B cell (primary cell): Measurements from ENCODE around the gene STK4. TPM values are rescaled to one million over a fixed set of nuclear protein-coding genes. Genes with fewer than 3 reads are reported as not detected.

ENCODE experiments used
- ATAC-seq: fragments of 200-7000 bp; cut with Tn5 transposase; one replicate; pipeline ENCODE4 v1.10.0; 2021; ENCODE audit warnings: low read depth, mild to moderate bottlenecking, moderate number of reproducible peaks, moderate library complexity
- CTCF ChIA-PET: fragments of 350-600 bp; sonication (Branson Sonifier 250); formaldehyde crosslinking; loops from one replicate; lab custom pipeline; 2021; ENCODE audit warnings: antibody characterized with exemption, inconsistent platforms; lab: Charles Lee
- POLR2A ChIA-PET: fragments of 350-600 bp; sonication (Branson Sonifier 250); formaldehyde crosslinking; loops from one replicate; lab custom pipeline; 2021; ENCODE audit warnings: antibody characterized with exemption; lab: Charles Lee
- DNase-seq: peaks from one replicate; pipeline ENCODE4 v3.0.0; 2013
- H2AFZ ChIP-seq: 2 replicates; pipeline ENCODE4 v1.6.1; 2012; ENCODE audit warnings: mild to moderate bottlenecking, low read depth, low read length; ENCODE audit not compliant: insufficient read depth, poor library complexity, severe bottlenecking
- H3K27ac ChIP-seq, 2 donors: 1 replicate in 1 of 2; 2 replicates in 1 of 2; pipeline ENCODE4 v1.5.1; 2012 to 2013; ENCODE audit warnings: low read length in 2 of 2, mild to moderate bottlenecking in 2 of 2, moderate library complexity in 1 of 2
- H3K27me3 ChIP-seq, 4 experiments: fragments of 200-600 bp in 1 of 4; sonication (generic) in 1 of 4; replicated peaks in 1 of 4; 1 replicate in 2 of 4; 2 replicates in 2 of 4; pipeline versions ENCODE4 v1.6.1 to v1.7.0; 2013 to 2016; ENCODE audit warnings: low read length in 3 of 4, mild to moderate bottlenecking in 2 of 4, mixed read lengths in 1 of 4, moderate library complexity in 1 of 4; ENCODE audit not compliant: insufficient read depth in 4 of 4, control insufficient read depth in 3 of 4; ENCODE audit errors: control extremely low read depth in 1 of 4
- H3K36me3 ChIP-seq, 2 experiments: replicated peaks in 1 of 2; 1 replicate in 1 of 2; 2 replicates in 1 of 2; pipeline versions ENCODE4 v1.6.1 to v1.7.1; 2013; ENCODE audit warnings: low read length in 1 of 2; ENCODE audit not compliant: insufficient read depth in 2 of 2, control insufficient read depth in 1 of 2; ENCODE audit errors: control extremely low read depth in 1 of 2, extremely low read depth in 1 of 2
- H3K4me1 ChIP-seq, 2 donors: fragments of 200-600 bp in 1 of 2; sonication (generic) in 1 of 2; 1 replicate in 1 of 2; 2 replicates in 1 of 2; pipeline versions ENCODE4 v1.5.1 to v1.6.1; 2013 to 2017; ENCODE audit warnings: low read length in 2 of 2; ENCODE audit not compliant: control insufficient read depth in 2 of 2, insufficient read depth in 2 of 2
- H3K4me2 ChIP-seq: replicated peaks from 2 replicates; pipeline ENCODE3; 2012; ENCODE audit warnings: mild to moderate bottlenecking, low read depth, low read length; ENCODE audit not compliant: poor library complexity, severe bottlenecking
- H3K4me3 ChIP-seq, 5 experiments: fragments of 200-600 bp in 1 of 5; sonication (generic) in 1 of 5; 1 replicate in 3 of 5; 2 replicates in 2 of 5; pipeline versions ENCODE4 v1.5.1 to v1.7.0; 2011 to 2016; ENCODE audit warnings: low read length in 4 of 5, mild to moderate bottlenecking in 4 of 5, low read depth in 2 of 5, control low read depth in 1 of 5, moderate library complexity in 1 of 5; ENCODE audit not compliant: insufficient read depth in 1 of 5; ENCODE audit errors: control extremely low read depth in 1 of 5, extremely low read depth in 1 of 5
- H3K79me2 ChIP-seq: fragments of 200-600 bp; sonication (generic); one replicate; pipeline ENCODE4 v1.6.0; 2016; ENCODE audit warnings: low read length; ENCODE audit not compliant: control insufficient read depth, insufficient read depth
- H3K9ac ChIP-seq: fragments of 200-600 bp; sonication (generic); 2 replicates; pipeline ENCODE4 v1.6.1; 2017; ENCODE audit warnings: mild to moderate bottlenecking, low read length, moderate library complexity
- H3K9me3 ChIP-seq, 3 donors: one replicate each; pipeline versions ENCODE4 v1.6.1 to v1.7.1; 2013; ENCODE audit warnings: low read length in 2 of 3; ENCODE audit not compliant: control insufficient read depth in 2 of 3, insufficient read depth in 1 of 3; ENCODE audit errors: control extremely low read depth in 1 of 3
- H4K20me1 ChIP-seq: 2 replicates; pipeline ENCODE4 v1.6.0; 2012; ENCODE audit warnings: mild to moderate bottlenecking, low read length; ENCODE audit not compliant: insufficient read depth, control insufficient read depth, poor library complexity, severe bottlenecking
- H3K27ac Mint-ChIP-seq: one replicate; pipeline ENCODE4 v1.8.0; 2021; ENCODE audit warnings: mixed read lengths
- H3K27me3 Mint-ChIP-seq: one replicate; pipeline ENCODE4 v1.8.0; 2021; ENCODE audit warnings: mixed read lengths
- H3K4me1 Mint-ChIP-seq: one replicate; pipeline ENCODE4 v1.8.0; 2021; ENCODE audit warnings: mixed read lengths
- H3K4me3 Mint-ChIP-seq: one replicate; pipeline ENCODE4 v1.8.0; 2021; ENCODE audit warnings: mixed read lengths
- H3K9me3 Mint-ChIP-seq: one replicate; pipeline ENCODE4 v1.8.0; 2022; ENCODE audit warnings: mixed read lengths; ENCODE audit not compliant: insufficient read depth
- EZH2 ChIP-seq: IDR thresholded peaks from 2 replicates; pipeline ENCODE4 v1.6.1; 2012; ENCODE audit warnings: borderline replicate concordance, low read depth, mild to moderate bottlenecking, moderate library complexity, low read length; ENCODE audit not compliant: insufficient read depth, poor library complexity, severe bottlenecking
- WGBS: methylation state at CpG from one replicate; pipeline ENCODE4 v1.1.5; 2013; ENCODE audit warnings: missing lambda C conversion rate; ENCODE audit not compliant: insufficient coverage; 5-methylcytosine and 5-hydroxymethylcytosine counted together
- intact Hi-C: fragments of 100-400 bp; cut with micrococcal nuclease; formaldehyde crosslinking; loops from one replicate; pipeline ENCODE4 v1.10.0; 2022
- polyA plus RNA-seq: library from polyadenylated mRNA; depleted of rRNA; stranded (reverse); fragments of >200 nt; gene quantifications from 2 replicates; pipeline ENCODE4 v1.2.3, GENCODE V29; 2012
- total RNA-seq, 2 donors: library from RNA; stranded (reverse); fragments of 120-200 nt in 1 of 2; gene quantifications; 1 replicate in 1 of 2; 2 replicates in 1 of 2; pipeline versions ENCODE4 v1.2.3 to v1.2.4, GENCODE V29; 2013 to 2022
- TF ChIP-seq, protein P1 (sequence below): fragments of 200-600 bp; IDR thresholded peaks from one replicate; pipeline ENCODE4 v1.8.0; 2022; ENCODE audit warnings: antibody characterized with exemption, mild to moderate bottlenecking

Gene STK4
- total and polyA plus RNA-seq, 2 donors (not counting 1 experiment from before 2014, with no cell fraction given): 38.9 to 324 TPM

DNA sequence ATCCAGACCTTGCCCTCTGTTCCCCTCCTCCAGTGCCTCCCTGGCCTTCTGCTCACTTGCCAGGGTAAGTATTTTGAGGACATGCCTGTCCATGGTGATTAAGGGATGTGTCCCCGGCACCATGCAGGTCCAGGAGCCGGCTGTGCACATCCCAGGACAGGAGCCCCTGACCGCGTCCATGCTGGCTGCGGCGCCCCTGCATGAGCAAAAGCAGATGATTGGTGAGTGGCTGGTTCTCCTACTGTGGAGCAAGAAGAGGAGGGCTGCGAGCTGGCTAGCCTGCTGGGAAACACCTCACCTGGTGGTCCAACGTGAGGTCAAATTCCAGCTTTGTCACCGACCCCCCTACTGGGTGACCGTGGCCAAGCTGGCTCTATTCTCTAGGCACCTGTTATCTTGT lies 29.8 kb upstream of the STK4 start:
- no peaks in the 10 kb centered on the region for H3K27me3 Mint-ChIP-seq
- no peak overlapping the region for H3K4me3 Mint-ChIP-seq
- Histone ChIP-seq H3K4me3 (no peak overlapping the region), H3K9me3 (no peaks in the 10 kb centered on the region), H3K4me2 (no peak overlapping the region), H3K36me3 (peaks cover 0 to 62% of the 10 kb centered on the region in 2 experiments), H2AFZ (no peak overlapping the region), H3K79me2 (no peaks in the 10 kb centered on the region), H4K20me1 (no peaks in the 10 kb centered on the region), H3K27me3 (no peaks in the 10 kb centered on the region), H3K9ac (no peak overlapping the region), H3K4me1 (no peaks in the 10 kb centered on the region), H3K27ac (no peak overlapping the region)
- intact Hi-C loops: no loop called here
- no peaks in the 10 kb centered on the region for H3K4me1 Mint-ChIP-seq
- no peak overlapping the region for H3K27ac Mint-ChIP-seq
- over 99% methylated on average over 10 of the region's 10 CpGs for WGBS
- ATAC-seq: no peak
- DNase-seq: no peak
- no peak for TF ChIP-seq EZH2
- TF ChIP-seq, protein P1, sequence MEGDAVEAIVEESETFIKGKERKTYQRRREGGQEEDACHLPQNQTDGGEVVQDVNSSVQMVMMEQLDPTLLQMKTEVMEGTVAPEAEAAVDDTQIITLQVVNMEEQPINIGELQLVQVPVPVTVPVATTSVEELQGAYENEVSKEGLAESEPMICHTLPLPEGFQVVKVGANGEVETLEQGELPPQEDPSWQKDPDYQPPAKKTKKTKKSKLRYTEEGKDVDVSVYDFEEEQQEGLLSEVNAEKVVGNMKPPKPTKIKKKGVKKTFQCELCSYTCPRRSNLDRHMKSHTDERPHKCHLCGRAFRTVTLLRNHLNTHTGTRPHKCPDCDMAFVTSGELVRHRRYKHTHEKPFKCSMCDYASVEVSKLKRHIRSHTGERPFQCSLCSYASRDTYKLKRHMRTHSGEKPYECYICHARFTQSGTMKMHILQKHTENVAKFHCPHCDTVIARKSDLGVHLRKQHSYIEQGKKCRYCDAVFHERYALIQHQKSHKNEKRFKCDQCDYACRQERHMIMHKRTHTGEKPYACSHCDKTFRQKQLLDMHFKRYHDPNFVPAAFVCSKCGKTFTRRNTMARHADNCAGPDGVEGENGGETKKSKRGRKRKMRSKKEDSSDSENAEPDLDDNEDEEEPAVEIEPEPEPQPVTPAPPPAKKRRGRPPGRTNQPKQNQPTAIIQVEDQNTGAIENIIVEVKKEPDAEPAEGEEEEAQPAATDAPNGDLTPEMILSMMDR: no peak
- ChIA-PET POLR2A (interaction anchor here (0.5 kb wide), 1 partner anchor 35 kb away, joined by 5 read pairs; no protein-coding TSS in a partner anchor), CTCF (no interaction called here)
- H3K9me3 Mint-ChIP-seq: no peaks in the 10 kb centered on the region

DNA sequence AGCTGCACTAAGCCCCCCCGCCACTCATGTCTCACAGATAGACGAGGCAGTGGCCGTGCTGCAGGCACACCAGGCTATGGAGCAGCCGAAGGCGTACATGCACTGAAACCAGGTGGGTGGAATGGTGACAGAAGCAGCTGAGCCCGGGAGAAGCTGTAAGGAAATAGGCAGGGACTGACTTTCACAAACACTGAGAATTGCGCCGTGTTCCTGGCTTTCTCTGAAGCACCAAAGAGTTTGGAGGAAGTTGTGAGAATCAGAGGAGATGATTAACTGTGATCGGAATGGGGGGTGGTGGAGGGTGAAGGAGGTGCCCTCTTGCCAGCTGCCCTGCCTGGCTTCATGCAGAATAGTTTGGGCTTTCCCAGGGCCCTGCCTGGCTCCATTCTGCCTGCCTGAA lies 27.7 kb upstream of the STK4 start:
- 92% methylated on average over 9 of the region's 9 CpGs for WGBS
- Histone ChIP-seq H3K79me2 (no peaks in the 10 kb centered on the region), H3K4me2 (no peak overlapping the region), H3K4me1 (no peaks in the 10 kb centered on the region), H3K27ac (no peak overlapping the region), H3K9ac (no peak overlapping the region), H2AFZ (no peak overlapping the region), H3K9me3 (no peaks in the 10 kb centered on the region), H3K36me3 (peaks cover 0 to 69% of the 10 kb centered on the region in 2 experiments), H3K27me3 (no peaks in the 10 kb centered on the region), H3K4me3 (no peak overlapping the region), H4K20me1 (peaks cover 5% of the 10 kb centered on the region)
- Mint-ChIP-seq H3K9me3 (no peaks in the 10 kb centered on the region), H3K4me3 (no peak overlapping the region), H3K4me1 (no peaks in the 10 kb centered on the region), H3K27ac (no peak overlapping the region), H3K27me3 (no peaks in the 10 kb centered on the region)
- DNase-seq (no peak), ATAC-seq (no peak)
- POLR2A ChIA-PET: no interaction called here
- CTCF ChIA-PET: no interaction called here
- no peak for TF ChIP-seq EZH2
- TF ChIP-seq, protein P1: no peak
- intact Hi-C loops: no loop called here
